Omental fat pad (tissue), 4 donors: ENCODE data around the gene SKOR2. TPM values are rescaled to one million over a fixed set of nuclear protein-coding genes. Genes with fewer than 3 reads are reported as not detected.

Experiments
- ATAC-seq: fragments of 150-250 bp; one replicate; pipeline ENCODE4 v1.9.1; 2016; ENCODE audit warnings: mild to moderate bottlenecking, moderate library complexity; ENCODE audit not compliant: low FRiP score
- DNase-seq: peaks from one replicate; pipeline ENCODE4 v3.0.0-alpha.2; 2019; ENCODE audit warnings: low spot score
- total RNA-seq, 4 donors: library from RNA; depleted of rRNA; stranded (reverse); fragments of >200 nt; gene quantifications; one replicate each; pipeline ENCODE4 v1.1.0, GENCODE V29; 2016
- TF ChIP-seq, protein P1 (sequence below), 3 donors: fragments of 450-650 bp; IDR thresholded peaks; one replicate each; pipeline ENCODE4 v1.5.1; 2016 to 2017; ENCODE audit warnings: antibody characterized with exemption in 3 of 3, mild to moderate bottlenecking in 3 of 3, moderate library complexity in 2 of 3

SKOR2 gene
- total RNA-seq, 4 donors from 2014 or later = not detected

DNA sequence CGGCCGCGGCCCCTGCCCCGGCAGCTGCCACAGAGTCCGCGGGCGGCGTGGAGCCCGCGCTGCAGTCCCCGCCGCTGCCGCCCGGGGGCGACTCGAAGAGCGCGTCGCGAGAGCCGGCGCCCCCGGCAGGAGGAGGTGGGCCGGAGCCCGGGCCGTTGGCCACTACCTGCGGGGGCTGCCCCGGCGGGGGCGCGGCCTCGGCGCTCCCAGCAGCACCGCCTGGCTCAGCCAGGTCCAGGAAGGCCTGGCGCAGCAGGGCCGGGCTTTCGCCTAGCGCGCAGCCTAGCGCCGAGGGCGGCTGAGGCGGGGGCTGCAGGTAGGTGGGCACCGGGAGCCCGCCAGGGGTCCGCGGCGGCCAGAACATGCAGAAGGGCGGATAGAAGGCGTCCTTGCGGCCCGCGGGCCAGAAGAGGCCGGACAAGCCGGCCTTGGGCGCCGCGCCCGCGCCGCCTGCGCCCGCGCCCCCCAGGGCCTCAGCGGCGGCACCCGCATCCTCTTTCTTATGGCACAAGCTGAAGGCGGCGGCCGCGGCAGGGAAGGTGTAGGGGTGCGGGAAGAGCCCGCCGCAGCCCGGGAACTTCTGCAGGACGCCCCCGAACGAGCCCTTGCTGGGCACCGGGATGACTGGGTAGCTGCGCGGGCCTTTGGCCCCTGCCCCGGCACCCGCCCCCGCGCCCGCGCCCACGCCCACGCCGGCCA, 3.9 kb downstream of the SKOR2 start:
- TF ChIP-seq, protein P1, sequence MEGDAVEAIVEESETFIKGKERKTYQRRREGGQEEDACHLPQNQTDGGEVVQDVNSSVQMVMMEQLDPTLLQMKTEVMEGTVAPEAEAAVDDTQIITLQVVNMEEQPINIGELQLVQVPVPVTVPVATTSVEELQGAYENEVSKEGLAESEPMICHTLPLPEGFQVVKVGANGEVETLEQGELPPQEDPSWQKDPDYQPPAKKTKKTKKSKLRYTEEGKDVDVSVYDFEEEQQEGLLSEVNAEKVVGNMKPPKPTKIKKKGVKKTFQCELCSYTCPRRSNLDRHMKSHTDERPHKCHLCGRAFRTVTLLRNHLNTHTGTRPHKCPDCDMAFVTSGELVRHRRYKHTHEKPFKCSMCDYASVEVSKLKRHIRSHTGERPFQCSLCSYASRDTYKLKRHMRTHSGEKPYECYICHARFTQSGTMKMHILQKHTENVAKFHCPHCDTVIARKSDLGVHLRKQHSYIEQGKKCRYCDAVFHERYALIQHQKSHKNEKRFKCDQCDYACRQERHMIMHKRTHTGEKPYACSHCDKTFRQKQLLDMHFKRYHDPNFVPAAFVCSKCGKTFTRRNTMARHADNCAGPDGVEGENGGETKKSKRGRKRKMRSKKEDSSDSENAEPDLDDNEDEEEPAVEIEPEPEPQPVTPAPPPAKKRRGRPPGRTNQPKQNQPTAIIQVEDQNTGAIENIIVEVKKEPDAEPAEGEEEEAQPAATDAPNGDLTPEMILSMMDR (IDR thresholded peaks at IDR 0.05) = no peak
- ATAC-seq (no peak), DNase-seq (no peak)

DNA sequence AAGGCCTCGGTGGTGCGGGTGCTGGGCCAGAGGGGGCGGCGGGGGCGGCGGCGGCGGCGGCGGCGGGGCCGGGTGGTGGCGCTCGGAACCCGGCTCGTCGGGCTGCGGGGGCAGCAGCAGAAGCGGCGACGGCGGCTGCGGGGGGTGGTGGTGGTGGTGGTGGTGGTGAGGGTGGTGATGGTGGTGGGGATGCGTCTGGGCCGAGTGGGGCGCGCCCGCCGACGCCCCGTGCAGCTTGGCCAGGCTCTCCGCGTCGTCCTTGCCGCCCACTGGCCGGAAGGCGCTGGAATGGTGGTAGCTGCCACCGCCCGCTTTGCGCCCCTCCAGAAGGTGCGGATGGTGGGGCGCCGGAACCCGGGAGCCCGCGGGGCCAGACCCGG, 4.4 kb downstream of the SKOR2 start:
- TF ChIP-seq, protein P1 (IDR thresholded peaks at IDR 0.05) = no peak
- DNase-seq = no peak
- no peak for ATAC-seq

DNA sequence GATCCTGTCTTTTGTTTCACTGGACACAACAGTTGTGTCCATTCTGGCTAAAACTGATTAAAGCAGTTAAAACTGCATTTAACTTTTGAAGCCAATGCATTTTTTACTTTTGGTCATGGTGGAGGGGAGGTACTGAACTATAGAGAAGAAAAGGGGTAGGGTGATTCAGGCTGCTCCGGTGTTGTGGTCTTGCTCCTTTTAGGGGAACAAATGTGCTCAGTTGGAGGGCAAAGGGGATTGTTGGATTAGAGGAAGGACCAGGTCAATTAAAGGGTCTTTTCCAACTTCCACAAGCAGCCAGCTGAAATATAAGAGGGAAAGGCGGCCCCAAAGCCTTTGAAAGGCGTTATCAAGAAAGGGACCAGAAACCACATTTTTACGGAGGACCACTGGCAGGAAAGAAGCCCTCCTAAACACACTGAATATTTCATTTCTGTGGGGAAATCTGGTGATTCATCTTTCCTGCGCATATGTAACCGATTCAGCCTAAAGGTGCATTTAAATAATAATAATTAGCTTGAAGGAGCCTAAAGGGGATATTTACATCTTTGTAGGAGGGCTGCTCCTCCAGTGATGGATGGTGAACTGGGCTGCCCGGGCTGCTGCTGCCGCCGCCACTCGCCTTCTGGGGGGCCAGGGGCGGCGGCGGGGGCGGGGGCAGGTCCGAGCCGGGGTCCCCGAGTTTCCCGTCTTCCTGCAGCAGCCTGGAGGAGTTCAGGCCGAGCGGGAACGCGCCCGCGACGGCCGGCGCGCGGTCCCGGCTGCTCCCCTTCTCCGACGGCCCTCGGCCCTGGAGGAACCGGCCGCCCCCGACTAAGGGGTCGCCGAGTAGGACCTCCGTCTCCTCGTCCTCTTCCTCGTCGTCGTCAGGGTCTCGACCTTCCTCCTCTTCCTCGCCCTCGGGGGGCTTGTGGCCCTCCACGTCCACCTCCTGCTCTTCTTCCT, 5.2 kb downstream of the SKOR2 start:
- ATAC-seq (no peak), DNase-seq (no peak)
- TF ChIP-seq, protein P1 (IDR thresholded peaks at IDR 0.05) = no peak

DNA sequence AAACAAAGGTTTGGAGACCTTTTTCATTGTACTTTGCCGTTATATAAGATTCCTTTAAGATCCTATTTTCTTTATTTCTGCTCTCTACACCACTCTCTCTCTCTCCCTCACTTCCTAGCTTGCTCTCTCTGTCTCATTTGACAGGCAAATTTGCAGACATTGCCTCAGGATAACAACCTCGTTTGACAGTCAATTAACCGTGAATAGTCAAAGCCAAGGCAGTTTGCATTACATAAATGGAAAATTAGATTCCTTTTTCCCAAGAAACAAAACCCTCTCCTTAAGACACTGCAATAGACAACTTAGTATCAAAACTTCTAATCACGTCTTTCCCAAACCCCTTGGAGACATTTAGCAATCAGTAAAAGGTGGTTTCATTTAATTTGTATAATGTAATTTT, 7.4 kb downstream of the SKOR2 start:
- DNase-seq (no peak), ATAC-seq (no peak)
- TF ChIP-seq, protein P1 (IDR thresholded peaks at IDR 0.05) = no peak

DNA sequence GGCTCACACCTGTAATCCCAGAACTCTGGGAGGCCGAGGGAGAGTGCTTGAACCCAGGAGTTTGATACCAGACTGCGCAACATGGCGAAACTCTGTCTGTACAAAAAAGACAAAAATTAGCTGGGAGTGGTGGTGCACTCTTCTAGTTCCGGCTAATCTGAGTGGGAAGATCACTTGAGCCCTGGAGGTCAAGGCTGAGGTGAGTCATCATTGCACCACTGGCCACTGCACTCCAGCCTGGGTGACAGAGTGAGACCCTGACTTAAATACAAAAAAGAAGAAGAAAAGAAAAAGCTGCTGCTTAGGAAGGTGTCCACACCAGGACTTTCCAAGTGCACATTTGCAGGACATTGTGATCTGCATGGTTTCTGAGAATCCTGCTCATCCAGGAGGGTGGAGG, 16.4 kb downstream of the SKOR2 start:
- ATAC-seq (no peak), DNase-seq (no peak)
- TF ChIP-seq, protein P1 (IDR thresholded peaks at IDR 0.05) = no peak

DNA sequence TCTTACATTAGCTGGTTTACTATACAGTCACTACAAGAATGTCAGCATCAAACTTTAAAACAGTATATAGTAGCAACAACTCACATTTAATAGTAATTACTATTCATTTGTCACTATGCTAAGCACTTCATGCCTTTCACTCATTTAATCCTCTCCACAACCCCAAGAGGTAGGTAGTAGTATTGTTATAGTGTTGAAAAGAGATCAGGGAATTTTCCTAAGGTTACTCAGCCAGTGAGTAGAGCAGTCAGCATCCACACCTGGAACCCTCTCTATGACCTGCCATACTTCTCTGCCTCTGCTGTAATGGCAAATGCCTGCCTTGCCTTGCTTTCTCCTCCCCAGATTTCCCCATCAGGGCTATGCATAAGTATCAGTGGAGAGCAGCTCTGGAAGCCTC, 24.8 kb downstream of the SKOR2 start:
- no peak for DNase-seq
- no peak for ATAC-seq
- TF ChIP-seq, protein P1 (IDR thresholded peaks at IDR 0.05) = no peak
